ENCODE measurements around the gene ANGPTL2.
A peak's percentile ranks its signal among the peaks of the same experiment; 100 is the strongest.

ANGPTL2 gene

GRCh38 chr9:127051881-127052595 lies 70.4 kb downstream of the ANGPTL2 start:
- no peak overlapping the region for H3K4me3 ChIP-seq (ENCODE audit: low read depth, low read length)
- DNase-seq (ENCODE audit: low read depth, low spot score): no peak
- ChIA-PET CTCF (interaction anchor here (1.1 to 2.3 kb wide), 2 partner anchors 15 to 87 kb away, joined by 3 to 7 read pairs; no protein-coding TSS in a partner anchor), POLR2A (no interaction called here)
- TF ChIP-seq, protein P1, sequence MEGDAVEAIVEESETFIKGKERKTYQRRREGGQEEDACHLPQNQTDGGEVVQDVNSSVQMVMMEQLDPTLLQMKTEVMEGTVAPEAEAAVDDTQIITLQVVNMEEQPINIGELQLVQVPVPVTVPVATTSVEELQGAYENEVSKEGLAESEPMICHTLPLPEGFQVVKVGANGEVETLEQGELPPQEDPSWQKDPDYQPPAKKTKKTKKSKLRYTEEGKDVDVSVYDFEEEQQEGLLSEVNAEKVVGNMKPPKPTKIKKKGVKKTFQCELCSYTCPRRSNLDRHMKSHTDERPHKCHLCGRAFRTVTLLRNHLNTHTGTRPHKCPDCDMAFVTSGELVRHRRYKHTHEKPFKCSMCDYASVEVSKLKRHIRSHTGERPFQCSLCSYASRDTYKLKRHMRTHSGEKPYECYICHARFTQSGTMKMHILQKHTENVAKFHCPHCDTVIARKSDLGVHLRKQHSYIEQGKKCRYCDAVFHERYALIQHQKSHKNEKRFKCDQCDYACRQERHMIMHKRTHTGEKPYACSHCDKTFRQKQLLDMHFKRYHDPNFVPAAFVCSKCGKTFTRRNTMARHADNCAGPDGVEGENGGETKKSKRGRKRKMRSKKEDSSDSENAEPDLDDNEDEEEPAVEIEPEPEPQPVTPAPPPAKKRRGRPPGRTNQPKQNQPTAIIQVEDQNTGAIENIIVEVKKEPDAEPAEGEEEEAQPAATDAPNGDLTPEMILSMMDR (IDR thresholded peaks at IDR 0.05; ENCODE audit: insufficient read depth, low read length, missing control alignments): no peak

GRCh38 chr9:127050591-127051001 lies 71.8 kb downstream of the ANGPTL2 start:
- TF ChIP-seq, protein P1 (IDR thresholded peaks at IDR 0.05; ENCODE audit: insufficient read depth, low read length, missing control alignments): no peak
- ChIA-PET POLR2A (no interaction called here), CTCF (interaction anchor here (2.3 kb wide), 1 partner anchor 86 kb away, joined by 7 read pairs; no protein-coding TSS in a partner anchor)
- H3K4me3 ChIP-seq (ENCODE audit: low read depth, low read length): no peak overlapping the region
- DNase-seq (ENCODE audit: low read depth, low spot score): no peak

- H3K4me3 ChIP-seq (ENCODE audit: low read depth, low read length): no peak overlapping the region
- ChIA-PET CTCF (interaction anchor here (2.3 kb wide), 1 partner anchor 85 kb away, joined by 7 read pairs; no protein-coding TSS in a partner anchor), POLR2A (no interaction called here)
- DNase-seq (ENCODE audit: low read depth, low spot score): no peak
- TF ChIP-seq, protein P1 (IDR thresholded peaks at IDR 0.05; ENCODE audit: insufficient read depth, low read length, missing control alignments): no peak
Observed at GRCh38 chr9:127050152-127050551, 72.3 kb downstream of the ANGPTL2 start.

DNA sequence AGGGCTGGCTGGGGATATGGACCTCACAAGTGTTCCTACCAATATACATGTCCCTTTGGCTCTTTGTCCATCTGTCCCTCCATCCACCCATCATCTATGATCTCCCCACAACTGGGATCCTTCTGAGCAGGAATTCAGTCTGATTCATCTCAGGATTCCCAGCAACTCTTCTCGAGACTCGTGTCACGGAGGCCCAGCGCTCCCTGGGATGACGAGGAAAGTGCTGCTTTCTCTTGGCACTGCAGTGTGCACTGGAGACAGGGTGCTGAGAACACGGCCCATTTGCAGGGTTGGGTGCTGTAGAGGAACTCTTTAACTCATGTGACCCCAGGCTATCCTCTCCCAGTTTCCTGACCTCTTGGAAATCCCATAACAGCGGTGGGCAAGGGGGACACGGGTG lies 72.9 kb downstream of the ANGPTL2 start:
- ChIA-PET CTCF (interaction anchor here (0.8 to 1.6 kb wide), 8 partner anchors 8 to 149 kb away, joined by 3 to 8 read pairs (median 3); no protein-coding TSS in a partner anchor), POLR2A (no interaction called here)
- DNase-seq (ENCODE audit: low read depth, low spot score): no peak
- no peak overlapping the region for H3K4me3 ChIP-seq (ENCODE audit: low read depth, low read length)
- TF ChIP-seq, protein P1 (IDR thresholded peaks at IDR 0.05; ENCODE audit: insufficient read depth, low read length, missing control alignments): no peak

GRCh38 chr9:127049044-127049443 lies 73.4 kb downstream of the ANGPTL2 start:
- CTCF ChIA-PET: interaction anchor here (0.8 to 1.6 kb wide), 8 partner anchors 9 to 150 kb away, joined by 3 to 8 read pairs (median 3); no protein-coding TSS in a partner anchor
- no peak overlapping the region for H3K4me3 ChIP-seq (ENCODE audit: low read depth, low read length)
- TF ChIP-seq, protein P1 (IDR thresholded peaks at IDR 0.05; ENCODE audit: insufficient read depth, low read length, missing control alignments): no peak
- peak; percentile 51 for DNase-seq (ENCODE audit: low read depth, low spot score)
- POLR2A ChIA-PET: interaction anchor here (0.6 kb wide), 1 partner anchor 29 kb away, joined by 3 read pairs; no protein-coding TSS in a partner anchor

DNA sequence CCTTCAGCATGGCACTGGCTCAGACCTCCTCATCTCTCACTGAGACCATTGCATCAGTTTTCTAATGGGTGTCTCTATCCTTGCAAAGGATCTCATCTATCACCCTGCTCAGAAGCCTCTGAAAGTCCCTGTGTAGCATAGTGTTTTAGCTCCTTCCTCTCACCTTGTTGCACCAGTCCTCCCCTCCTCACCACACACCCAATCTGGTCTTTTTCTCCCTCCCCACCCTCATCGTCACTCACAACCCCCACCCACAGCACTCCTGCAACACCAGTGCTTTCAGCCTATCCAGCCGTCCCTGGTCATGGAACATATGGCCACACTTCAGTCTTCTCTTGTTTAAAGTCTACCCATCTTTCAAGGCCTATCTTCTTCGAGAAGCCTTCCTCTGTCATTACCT lies 74.5 kb downstream of the ANGPTL2 start:
- POLR2A ChIA-PET: no interaction called here
- CTCF ChIA-PET: interaction anchor here (1.0 to 1.6 kb wide), 2 partner anchors 10 to 19 kb away, joined by 3 to 8 read pairs; no protein-coding TSS in a partner anchor
- TF ChIP-seq, protein P1 (IDR thresholded peaks at IDR 0.05; ENCODE audit: insufficient read depth, low read length, missing control alignments): no peak
- no peak for DNase-seq (ENCODE audit: low read depth, low spot score)
- H3K4me3 ChIP-seq (ENCODE audit: low read depth, low read length): no peak overlapping the region

Measured in AG04449 (cell line).